NB4 (cell line): ENCODE measurements around the gene FSTL4.

Experiments used
- POLR2A ChIP-seq: IDR thresholded peaks from 2 replicates; pipeline ENCODE4 v1.6.1; 2011; ENCODE audit warnings: mild to moderate bottlenecking; ENCODE audit not compliant: insufficient read length; ENCODE audit errors: extremely low read depth
- TF ChIP-seq, protein P1 (sequence below): IDR thresholded peaks from one replicate; pipeline ENCODE4 v1.5.1; 2012; ENCODE audit warnings: low read depth, low read length
- TF ChIP-seq, protein P2 (sequence below): IDR thresholded peaks from 2 replicates; pipeline ENCODE4 v1.6.1; 2011; ENCODE audit warnings: low read depth, low read length

DNA sequence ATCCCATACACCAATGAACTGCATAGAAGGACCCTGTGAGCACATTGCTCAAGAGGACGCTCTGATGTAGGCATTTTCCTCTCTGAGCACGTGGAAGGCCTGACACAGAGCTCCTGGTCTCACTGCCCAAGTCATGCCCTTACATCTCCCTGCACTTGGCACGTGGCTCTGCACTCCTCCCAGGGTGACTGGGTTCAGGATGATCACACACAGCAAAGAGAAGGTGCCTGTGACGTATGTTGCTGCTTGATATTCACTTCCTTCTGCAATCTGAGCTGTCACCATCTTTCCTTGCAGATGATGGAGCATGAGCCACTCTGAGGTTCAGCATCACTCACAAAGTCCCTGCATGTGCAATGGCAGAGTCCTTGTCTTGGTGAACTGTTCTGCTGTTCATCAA lies 125.2 kb downstream of the FSTL4 start:
- TF ChIP-seq, protein P1, sequence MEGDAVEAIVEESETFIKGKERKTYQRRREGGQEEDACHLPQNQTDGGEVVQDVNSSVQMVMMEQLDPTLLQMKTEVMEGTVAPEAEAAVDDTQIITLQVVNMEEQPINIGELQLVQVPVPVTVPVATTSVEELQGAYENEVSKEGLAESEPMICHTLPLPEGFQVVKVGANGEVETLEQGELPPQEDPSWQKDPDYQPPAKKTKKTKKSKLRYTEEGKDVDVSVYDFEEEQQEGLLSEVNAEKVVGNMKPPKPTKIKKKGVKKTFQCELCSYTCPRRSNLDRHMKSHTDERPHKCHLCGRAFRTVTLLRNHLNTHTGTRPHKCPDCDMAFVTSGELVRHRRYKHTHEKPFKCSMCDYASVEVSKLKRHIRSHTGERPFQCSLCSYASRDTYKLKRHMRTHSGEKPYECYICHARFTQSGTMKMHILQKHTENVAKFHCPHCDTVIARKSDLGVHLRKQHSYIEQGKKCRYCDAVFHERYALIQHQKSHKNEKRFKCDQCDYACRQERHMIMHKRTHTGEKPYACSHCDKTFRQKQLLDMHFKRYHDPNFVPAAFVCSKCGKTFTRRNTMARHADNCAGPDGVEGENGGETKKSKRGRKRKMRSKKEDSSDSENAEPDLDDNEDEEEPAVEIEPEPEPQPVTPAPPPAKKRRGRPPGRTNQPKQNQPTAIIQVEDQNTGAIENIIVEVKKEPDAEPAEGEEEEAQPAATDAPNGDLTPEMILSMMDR, result no peak
- TF ChIP-seq POLR2A, result no peak
- TF ChIP-seq, protein P2, sequence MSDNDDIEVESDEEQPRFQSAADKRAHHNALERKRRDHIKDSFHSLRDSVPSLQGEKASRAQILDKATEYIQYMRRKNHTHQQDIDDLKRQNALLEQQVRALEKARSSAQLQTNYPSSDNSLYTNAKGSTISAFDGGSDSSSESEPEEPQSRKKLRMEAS, result no peak
